GOT3 (cell line): ENCODE data around the gene CCDC7.
"Not testable (repeated sequence)": the region's sequence is repeated elsewhere in the genome, so short reads cannot be mapped to it uniquely, and the experiment has no call there.

Experiments used
- DNase-seq: peaks from one replicate; lab custom pipeline; 2025; ENCODE audit warnings: mixed read lengths; lab: John Stamatoyannopoulos, UW

Gene CCDC7

DNA sequence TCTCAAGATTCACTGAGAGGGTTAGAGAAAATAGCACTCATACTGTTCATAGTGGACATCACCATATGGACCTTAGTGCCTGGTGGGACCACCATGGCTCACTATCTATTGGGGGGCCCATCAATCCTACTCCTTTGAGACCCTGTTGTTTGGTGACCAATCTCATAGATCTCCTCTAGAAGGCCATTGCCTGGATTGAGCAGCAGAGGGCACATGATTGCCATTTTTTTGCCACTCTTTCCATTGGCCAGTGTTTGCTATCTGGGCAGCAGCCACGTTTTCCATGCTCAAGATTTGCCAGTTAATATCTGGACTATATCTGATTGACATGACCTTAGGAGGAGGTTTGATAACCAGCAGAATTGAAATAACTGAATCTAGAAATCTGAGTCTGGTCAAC lies 267.6 kb downstream of the CCDC7 start:
- DNase-seq = no peak

DNA sequence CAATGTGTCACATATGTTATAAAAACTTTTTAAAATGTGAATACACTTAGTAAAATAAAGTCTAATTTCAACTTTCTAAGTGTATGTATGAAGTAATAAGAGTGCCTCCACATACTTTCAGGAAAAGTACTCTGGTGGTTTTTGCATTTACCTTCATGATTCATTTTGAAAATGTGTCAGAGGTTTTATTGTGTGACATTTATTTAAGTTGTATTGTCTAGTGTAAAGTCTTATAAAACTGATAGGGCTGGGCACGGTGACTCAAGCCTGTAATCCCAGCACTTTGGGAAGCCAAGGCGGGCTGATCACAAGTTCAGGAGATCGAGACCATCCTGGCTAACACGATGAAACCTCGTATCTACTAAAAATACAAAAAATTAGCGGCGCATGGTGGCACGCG lies 285.6 kb downstream of the CCDC7 start:
- DNase-seq = no peak

DNA sequence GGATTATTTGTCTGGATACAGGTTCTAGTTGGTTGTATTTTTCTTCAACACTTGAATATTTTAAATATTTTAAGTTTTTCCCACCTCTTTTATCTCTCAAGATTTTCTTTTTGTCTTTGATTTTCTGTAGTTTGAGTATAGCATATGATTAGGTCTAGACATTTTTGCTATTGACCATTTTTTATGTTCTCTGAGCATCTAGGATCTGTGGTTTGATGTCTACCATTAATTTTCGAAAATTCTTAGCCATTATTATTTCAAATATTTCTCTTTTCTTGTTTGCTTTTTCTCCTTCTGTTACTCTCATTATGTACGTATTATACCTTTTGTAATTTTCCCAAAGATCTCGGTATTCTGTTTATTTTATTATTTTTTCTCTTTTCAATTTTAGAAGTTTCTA lies 293.0 kb downstream of the CCDC7 start:
- DNase-seq = no peak

DNA sequence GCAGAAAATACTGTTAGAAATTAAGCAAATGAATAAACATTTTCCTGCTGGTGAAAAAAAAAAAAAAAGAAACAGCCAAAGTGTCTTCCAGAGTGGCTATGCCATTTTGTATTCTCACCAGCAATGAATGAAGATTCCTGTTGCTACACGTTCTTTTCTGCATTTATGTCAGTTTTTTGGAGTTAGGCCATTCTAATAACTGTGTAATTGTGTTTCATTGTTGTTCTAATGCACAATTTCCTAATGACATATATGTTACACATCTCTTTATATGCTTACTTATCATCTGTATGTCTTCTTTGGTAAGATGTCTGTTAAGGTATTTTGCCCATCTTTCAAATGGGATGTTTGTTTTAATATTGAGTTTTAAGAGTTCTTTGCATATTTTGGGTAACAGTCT lies 298.4 kb downstream of the CCDC7 start:
- DNase-seq = no peak

GRCh38 chr10:32746869-32747268 lies 300.9 kb downstream of the CCDC7 start:
- no peak for DNase-seq

DNA sequence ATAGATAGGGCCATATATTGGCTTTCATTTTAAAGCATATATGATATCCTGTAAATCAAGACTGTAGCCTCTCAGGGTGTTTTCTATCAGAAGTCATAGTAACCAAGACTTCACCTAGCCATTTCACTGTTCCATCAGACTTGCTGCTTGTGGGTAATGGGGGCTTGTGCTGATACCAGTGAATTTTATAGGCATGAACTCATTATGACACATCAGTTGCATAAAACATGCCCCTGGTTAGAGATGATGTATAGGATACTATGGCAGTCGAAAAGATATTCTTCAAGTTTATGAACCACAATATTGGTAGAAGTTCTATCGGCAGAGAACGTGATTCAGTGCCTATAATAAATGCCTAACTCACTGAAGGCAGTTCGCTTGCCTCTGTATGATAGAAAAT lies 305.6 kb downstream of the CCDC7 start:
- DNase-seq = no peak

- DNase-seq = not testable (repeated sequence)
These were observed 309.0 kb downstream of the CCDC7 start for GRCh38 chr10:32754900-32755299.

GRCh38 chr10:32771217-32771616 lies 325.3 kb downstream of the CCDC7 start:
- DNase-seq = no peak

DNA sequence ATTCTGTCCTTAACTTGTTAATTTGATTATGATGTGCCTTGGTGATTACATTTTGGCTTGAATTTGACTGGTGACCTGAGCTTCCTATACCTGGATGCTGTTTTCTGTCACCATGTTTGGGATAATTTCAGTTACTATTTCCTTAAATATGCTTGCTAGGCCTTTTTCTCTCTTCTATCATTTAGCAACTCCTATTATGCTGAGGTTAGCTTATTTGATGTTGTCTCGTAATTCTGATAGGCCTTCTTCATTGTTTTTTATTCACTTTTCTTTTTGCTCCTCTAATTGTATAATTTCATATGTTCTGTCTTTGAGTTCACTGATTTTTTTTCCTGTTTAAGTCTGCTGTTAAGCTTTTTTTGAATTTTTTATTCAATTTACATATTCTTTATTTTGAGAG lies 327.2 kb downstream of the CCDC7 start:
- no peak for DNase-seq

GRCh38 chr10:32786968-32787367 lies 341.0 kb downstream of the CCDC7 start:
- no peak for DNase-seq

- no peak for DNase-seq
These were observed 341.8 kb downstream of the CCDC7 start for GRCh38 chr10:32787690-32788284.

- DNase-seq = no peak
These were observed 342.4 kb downstream of the CCDC7 start for GRCh38 chr10:32788359-32788758.

DNA sequence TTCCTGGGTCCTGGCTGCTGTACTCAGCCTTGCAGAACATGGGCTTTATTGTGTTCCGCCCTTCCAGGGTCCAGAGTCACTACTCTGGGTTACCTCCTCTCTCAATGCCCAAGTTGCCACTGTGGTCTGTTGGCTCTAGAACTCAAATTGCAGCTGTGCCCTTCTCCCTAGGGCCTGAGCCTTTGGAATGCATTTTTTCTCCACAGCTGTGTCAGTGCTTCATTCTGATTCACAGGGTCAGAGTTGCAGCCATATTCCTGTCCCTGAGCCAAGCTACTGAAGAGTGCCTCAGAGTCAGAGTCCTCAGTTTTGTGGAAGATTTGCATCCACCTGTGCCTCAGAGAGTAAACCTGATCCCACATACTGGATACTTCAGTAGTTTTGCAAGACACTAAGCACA lies 344.5 kb downstream of the CCDC7 start:
- DNase-seq = no peak

- DNase-seq = no peak
These were observed 347.1 kb downstream of the CCDC7 start for GRCh38 chr10:32793033-32793432.

DNA sequence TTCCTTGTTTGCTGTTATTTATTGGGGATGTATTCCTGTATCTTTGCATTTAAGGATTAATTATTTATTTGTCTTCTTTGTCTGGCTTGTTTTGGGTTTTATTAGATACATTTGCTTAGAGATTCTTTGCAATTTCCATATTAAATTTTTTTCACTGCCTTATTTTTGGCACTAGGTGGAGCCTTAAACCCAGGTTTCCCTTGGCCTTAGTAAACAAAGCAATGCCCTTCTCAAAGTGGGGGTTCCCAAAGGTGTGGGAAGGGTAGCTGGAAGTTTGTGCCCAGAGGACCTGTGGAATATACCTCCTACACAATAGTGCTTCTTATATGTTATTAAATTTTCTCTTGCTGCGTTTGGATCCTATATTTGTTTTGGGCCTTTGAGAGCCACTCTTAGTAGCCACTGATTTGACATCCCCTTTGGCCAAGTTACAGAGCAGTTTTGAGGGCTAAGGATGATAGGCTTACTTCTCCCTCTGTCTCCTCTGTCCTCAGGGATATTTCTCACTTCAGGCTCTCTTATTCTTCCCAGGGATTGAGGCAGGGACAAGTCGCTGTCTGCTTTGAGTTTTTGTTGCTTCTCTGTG lies 349.8 kb downstream of the CCDC7 start:
- no peak for DNase-seq

GRCh38 chr10:32797393-32797792 lies 351.5 kb downstream of the CCDC7 start:
- not testable (repeated sequence) for DNase-seq

- DNase-seq = no peak
These were observed 401.0 kb downstream of the CCDC7 start for GRCh38 chr10:32846974-32847373.

DNA sequence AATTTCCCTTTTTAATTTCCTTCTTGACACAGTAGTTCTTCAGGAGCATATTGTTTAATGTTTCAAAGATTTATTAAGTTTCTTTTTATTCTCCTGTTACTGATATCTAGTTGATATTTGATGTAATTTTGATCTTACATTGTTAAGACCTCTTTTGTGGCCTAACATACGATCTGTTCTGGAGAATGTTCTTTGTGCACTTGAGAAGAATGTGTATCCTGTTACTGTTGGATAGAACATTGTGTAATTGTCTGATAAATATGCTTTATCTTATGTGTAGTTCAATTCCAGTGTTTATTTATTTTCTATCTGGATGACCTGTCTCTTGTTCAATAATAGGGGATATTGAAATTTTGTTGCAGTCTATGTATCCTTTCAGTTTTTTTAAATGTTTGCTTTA lies 405.4 kb downstream of the CCDC7 start:
- no peak for DNase-seq

DNA sequence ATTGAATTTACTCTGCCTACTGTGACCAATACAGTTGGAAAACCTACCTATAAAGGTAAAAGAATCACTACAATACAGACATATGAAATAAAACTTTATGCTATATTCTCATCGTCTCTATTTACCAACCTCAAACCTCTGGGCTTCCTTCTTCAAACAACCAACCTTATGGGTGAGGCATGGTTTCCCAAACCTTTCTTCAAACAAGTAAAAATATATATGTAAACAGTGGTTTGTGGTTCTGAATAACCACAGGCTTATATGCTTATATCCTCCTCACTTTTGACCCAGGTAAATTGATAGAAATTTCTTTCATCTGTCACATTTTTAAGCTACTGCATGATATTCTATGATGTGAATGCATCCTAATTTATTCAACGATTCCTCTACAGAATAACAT lies 408.5 kb downstream of the CCDC7 start:
- DNase-seq = no peak

GRCh38 chr10:32865170-32865569 lies 419.2 kb downstream of the CCDC7 start:
- no peak for DNase-seq

DNA sequence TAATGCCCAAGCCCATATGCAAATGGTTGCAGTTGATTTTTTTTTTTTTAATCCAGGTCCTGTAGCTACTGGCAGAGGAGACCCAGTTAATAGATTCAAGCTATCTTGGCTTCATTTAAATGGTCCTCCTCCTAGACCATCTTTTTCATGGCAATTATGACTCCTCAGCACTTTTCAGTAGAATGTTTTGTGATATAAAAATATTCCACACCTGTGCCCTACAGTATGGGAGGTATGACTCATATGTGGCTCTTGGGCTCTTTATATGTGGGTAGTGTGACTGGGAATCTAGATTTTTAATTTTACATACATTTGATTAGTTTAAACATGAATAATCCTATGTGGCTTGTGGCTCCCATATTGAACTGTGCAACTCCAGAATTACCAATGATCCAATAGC lies 432.0 kb downstream of the CCDC7 start:
- DNase-seq = no peak

GRCh38 chr10:32878646-32879045 lies 432.7 kb downstream of the CCDC7 start:
- no peak for DNase-seq

DNA sequence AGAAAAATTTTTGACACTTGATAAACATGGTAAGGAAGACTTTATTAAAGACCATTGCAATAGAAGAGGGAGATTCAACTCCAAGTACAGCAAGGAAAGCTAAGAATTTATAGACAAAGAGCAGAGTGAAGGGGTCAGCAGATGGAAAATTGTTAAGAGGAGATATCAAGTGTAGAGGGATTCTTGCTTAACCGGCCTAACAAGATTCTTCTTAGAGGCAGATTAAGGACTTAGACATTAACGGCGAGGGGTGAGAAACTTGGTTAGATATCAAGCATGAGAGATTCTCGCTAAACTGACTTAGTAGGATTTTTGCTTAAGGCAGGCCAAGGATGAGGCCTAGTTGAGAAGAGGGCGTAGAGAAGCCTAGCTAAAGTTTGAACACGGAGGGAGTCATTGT lies 436.1 kb downstream of the CCDC7 start:
- DNase-seq = no peak

- DNase-seq = no peak
These were observed 441.5 kb downstream of the CCDC7 start for GRCh38 chr10:32887481-32887880.
